ENCODE results near the gene ATP11A.

- no peak for TF ChIP-seq YY1 (IDR thresholded peaks at IDR 0.05; ENCODE audit: extremely low read depth, insufficient replicate concordance, low read depth, low read length)
- no peak for TF ChIP-seq JUND (IDR thresholded peaks at IDR 0.05)
- TF ChIP-seq CTCF (IDR thresholded peaks at IDR 0.05 in 2 of 3, conservative IDR thresholded peaks at IDR 0.05 in 1 of 3; ENCODE audit: borderline replicate concordance in 1 of 3, insufficient read depth in 1 of 3, low read depth in 2 of 3, low read length in 2 of 3): no peak
- no peak for TF ChIP-seq SIN3A (IDR thresholded peaks at IDR 0.05; ENCODE audit: low read depth)
- TF ChIP-seq POLR2A (IDR thresholded peaks at IDR 0.05; ENCODE audit: borderline replicate concordance, extremely low read depth, insufficient read depth, insufficient read length): no peak
- TF ChIP-seq TCF7L2 (IDR thresholded peaks at IDR 0.05; ENCODE audit: borderline replicate concordance, extremely low read depth, insufficient read depth, insufficient read length): no peak
- TF ChIP-seq POLR2AphosphoS5 (IDR thresholded peaks at IDR 0.05; ENCODE audit: low read depth, low read length): no peak
- TF ChIP-seq EZH2 (IDR thresholded peaks at IDR 0.05): no peak
- no peak for TF ChIP-seq REST (IDR thresholded peaks at IDR 0.05; ENCODE audit: low read depth)
- no peak for TF ChIP-seq ZBTB33 (IDR thresholded peaks at IDR 0.05; ENCODE audit: extremely low read depth, insufficient replicate concordance, low read length)
- no peak for TF ChIP-seq EZH2phosphoT487 (IDR thresholded peaks at IDR 0.05; ENCODE audit: borderline replicate concordance)
- no peak for TF ChIP-seq MAX (IDR thresholded peaks at IDR 0.05)
- TF ChIP-seq SP1 (IDR thresholded peaks at IDR 0.05; ENCODE audit: low read depth): no peak
- no peak for TF ChIP-seq RAD21 (IDR thresholded peaks at IDR 0.05; ENCODE audit: low read depth)
Observed at GRCh38 chr13:112684071-112684845, 5.6 kb upstream of the ATP11A start.

Data from HCT116 (cell line).